ENCODE results near the gene GNG3. TPM values are rescaled to one million over a fixed set of nuclear protein-coding genes. Genes with fewer than 3 reads are reported as not detected.
"Not testable (repeated sequence)": the region's sequence is repeated elsewhere in the genome, so short reads cannot be mapped to it uniquely, and the experiment has no call there.

The GNG3 gene
- total RNA-seq, 1 donor from 2014 or later, result not detected

DNA sequence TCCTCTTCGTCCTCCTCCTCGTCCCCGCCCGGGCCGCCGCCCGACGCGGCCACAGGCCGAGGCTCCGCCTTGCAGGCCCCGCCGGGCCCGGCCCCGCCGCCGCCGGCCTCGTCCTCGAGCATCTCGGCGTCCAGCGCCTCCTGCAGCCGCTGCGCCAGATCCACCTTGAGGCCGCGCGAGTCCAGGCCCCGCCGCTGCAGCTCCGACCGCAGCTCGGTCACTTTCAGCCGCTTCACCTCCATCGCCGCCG lies 19.4 kb downstream of the GNG3 start:
- intact Hi-C loops (cut with DNase I), result no loop called here
- DNase-seq (no peak), ATAC-seq (no peak)
- TF ChIP-seq, protein P1, sequence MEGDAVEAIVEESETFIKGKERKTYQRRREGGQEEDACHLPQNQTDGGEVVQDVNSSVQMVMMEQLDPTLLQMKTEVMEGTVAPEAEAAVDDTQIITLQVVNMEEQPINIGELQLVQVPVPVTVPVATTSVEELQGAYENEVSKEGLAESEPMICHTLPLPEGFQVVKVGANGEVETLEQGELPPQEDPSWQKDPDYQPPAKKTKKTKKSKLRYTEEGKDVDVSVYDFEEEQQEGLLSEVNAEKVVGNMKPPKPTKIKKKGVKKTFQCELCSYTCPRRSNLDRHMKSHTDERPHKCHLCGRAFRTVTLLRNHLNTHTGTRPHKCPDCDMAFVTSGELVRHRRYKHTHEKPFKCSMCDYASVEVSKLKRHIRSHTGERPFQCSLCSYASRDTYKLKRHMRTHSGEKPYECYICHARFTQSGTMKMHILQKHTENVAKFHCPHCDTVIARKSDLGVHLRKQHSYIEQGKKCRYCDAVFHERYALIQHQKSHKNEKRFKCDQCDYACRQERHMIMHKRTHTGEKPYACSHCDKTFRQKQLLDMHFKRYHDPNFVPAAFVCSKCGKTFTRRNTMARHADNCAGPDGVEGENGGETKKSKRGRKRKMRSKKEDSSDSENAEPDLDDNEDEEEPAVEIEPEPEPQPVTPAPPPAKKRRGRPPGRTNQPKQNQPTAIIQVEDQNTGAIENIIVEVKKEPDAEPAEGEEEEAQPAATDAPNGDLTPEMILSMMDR (IDR thresholded peaks at IDR 0.05), result no peak
- H3K27me3 ChIP-seq, result no peaks in the 10 kb centered on the region
- H3K36me3 ChIP-seq, result peaks cover 37% of the 10 kb centered on the region
- H3K27ac ChIP-seq, result peak overlapping the region; percentile 95
- H3K4me3 ChIP-seq, result peak overlapping the region; percentile 77
- H3K9me3 ChIP-seq, result no peaks in the 10 kb centered on the region
- peaks cover 44% of the 10 kb centered on the region for H3K4me1 ChIP-seq

- DNase-seq (peak; percentile 99), ATAC-seq (peak; percentile 93)
- Histone ChIP-seq H3K4me3 (peak within 1 kb of the TSS; percentile 77), H3K27me3 (no peaks in the 10 kb centered on the region), H3K4me1 (peaks cover 39% of the 10 kb centered on the region), H3K9me3 (no peaks in the 10 kb centered on the region), H3K27ac (peak within 1 kb of the TSS; percentile 95), H3K36me3 (peaks cover 32% of the 10 kb centered on the region)
- intact Hi-C loops (cut with DNase I), result no loop called here
- TF ChIP-seq, protein P1 (IDR thresholded peaks at IDR 0.05), result no peak
Measured at GRCh38 chr11:62727165-62727871, 19.8 kb downstream of the GNG3 start, which contains the start of gene HNRNPUL2. TSS of gene HNRNPUL2 (minus strand) at chr11:62727457. CDS start at chr11:62727156, 301 bp downstream.

GRCh38 chr11:62727872-62728170 lies 20.3 kb downstream of the GNG3 start:
- Histone ChIP-seq H3K27me3 (no peaks in the 10 kb centered on the region), H3K36me3 (peaks cover 27% of the 10 kb centered on the region), H3K4me3 (peak overlapping the region; percentile 77), H3K9me3 (no peaks in the 10 kb centered on the region), H3K27ac (peak overlapping the region; percentile 95), H3K4me1 (peaks cover 39% of the 10 kb centered on the region)
- DNase-seq (peak; percentile 87), ATAC-seq (peak; percentile 66)
- TF ChIP-seq, protein P1 (IDR thresholded peaks at IDR 0.05), result no peak
- intact Hi-C loops (cut with DNase I), result no loop called here

DNA sequence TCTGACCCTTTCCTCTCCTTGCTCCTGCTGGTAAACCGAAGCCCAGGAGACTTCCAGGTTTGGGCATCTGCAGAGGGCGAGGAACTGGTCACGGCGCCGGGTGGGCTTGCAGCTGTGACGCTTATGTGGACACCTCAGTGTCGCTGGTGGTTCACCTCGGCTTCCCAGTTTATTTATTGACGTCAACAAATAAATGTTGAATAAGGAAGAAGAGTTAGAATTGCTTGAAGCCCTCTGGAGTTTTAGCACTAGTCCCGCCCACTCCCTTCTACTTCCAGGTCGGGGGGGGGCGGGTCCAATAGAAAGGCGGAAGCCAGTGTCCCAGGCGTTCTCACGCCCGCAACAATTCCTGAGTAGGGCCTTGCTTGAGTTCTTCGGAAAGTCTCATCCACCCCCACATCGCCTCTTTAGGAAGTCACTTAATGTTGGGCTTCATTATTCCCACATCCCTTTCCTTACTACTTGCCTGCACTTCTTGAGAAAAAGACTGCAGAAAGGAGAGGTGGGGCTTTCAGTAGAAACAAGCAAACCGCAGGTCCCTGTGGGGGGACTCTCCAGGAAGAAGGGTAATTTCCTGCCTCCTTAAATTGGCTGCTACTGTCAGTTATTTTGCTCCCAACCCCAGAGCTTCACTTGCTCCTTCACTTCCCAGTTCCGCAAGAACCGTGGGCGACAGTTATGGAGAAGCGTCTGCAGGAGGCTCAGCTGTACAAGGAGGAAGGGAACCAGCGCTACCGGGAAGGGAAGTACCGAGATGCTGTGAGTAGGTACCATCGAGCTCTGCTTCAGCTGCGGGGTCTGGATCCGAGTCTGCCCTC lies 20.9 kb downstream of the GNG3 start, which contains the start of gene TTC9C:
Gene TTC9C (plus strand): TSS at position 316 of the 818 bp plus-strand sequence. CDS start 363 bp downstream, at position 679.
- peaks cover 25% of the 10 kb centered on the region for H3K36me3 ChIP-seq
- H3K4me1 ChIP-seq, result peaks cover 39% of the 10 kb centered on the region
- DNase-seq, result peak; percentile 92
- H3K9me3 ChIP-seq, result no peaks in the 10 kb centered on the region
- ATAC-seq, result peak; percentile 68
- intact Hi-C loops (cut with DNase I), result no loop called here
- H3K4me3 ChIP-seq, result peak within 1 kb of the TSS; percentile 77
- peak within 1 kb of the TSS; percentile 95 for H3K27ac ChIP-seq
- H3K27me3 ChIP-seq, result no peaks in the 10 kb centered on the region
- TF ChIP-seq, protein P1 (IDR thresholded peaks at IDR 0.05), result no peak

DNA sequence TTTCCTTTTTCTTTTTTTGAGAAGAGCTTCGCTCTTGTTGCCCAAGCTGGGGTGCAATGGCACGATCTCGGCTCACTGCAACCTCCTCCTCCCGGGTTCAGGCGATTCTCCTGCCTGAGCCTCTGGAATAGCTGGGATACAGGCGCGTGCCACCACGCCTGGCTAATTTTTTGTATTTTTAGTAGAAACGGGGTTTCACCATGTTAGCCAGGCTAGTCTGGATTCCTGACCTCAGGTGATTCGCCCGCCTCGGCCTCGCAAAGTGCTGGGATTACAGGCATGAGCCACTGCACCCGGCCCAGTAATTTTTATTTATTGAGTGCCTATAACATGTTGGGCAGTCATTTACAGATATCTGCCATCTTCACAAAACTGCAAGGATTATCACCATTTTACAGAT lies 22.6 kb downstream of the GNG3 start:
- DNase-seq; H3K27ac ChIP-seq; H3K9me3 ChIP-seq; ATAC-seq; H3K27me3 ChIP-seq; intact Hi-C loops (cut with DNase I): not testable (repeated sequence)
- H3K4me1 ChIP-seq, result peaks cover 23% of the 10 kb centered on the region
- H3K36me3 ChIP-seq, result peaks cover 29% of the 10 kb centered on the region
- peak overlapping the region; percentile 77 for H3K4me3 ChIP-seq

DNA sequence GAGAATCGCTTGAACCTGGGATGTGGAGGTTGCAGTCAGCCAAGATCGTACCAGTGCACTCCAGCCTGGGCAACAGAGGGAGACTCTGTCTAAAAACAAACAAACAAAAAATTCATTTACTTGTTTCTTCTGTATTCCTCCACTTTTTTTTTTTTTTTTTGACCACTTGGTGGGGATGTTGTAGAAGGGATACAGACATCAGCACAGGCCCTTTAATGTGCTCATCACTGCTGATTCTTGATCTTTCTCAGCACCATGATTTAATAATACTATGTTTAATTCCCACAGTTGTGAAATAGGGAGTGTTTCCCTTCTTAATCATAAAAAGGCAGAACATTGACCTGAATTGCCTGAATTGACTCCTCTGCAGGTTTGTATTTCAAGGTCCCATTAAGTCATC lies 25.4 kb downstream of the GNG3 start:
- no peaks in the 10 kb centered on the region for H3K27me3 ChIP-seq
- intact Hi-C loops (cut with DNase I), result no loop called here
- H3K4me1 ChIP-seq, result peaks cover 21% of the 10 kb centered on the region
- H3K4me3 ChIP-seq, result no peak overlapping the region
- TF ChIP-seq, protein P1 (IDR thresholded peaks at IDR 0.05), result no peak
- H3K27ac ChIP-seq, result no peak overlapping the region
- H3K9me3 ChIP-seq, result no peaks in the 10 kb centered on the region
- DNase-seq, result no peak
- H3K36me3 ChIP-seq, result peaks cover 57% of the 10 kb centered on the region
- ATAC-seq, result no peak

Measured in upper lobe of right lung (tissue), 1 donor.